Pulmonary artery endothelial cell (primary cell): Measurements from ENCODE around the gene PLEKHH1. TPM values are rescaled to one million over a fixed set of nuclear protein-coding genes. Genes with fewer than 3 reads are reported as not detected.

Experiments
- DNase-seq: peaks from one replicate; pipeline ENCODE4 v3.0.0-alpha.2; 2011; ENCODE audit warnings: low read depth, low spot score
- total RNA-seq: library from RNA; depleted of rRNA; stranded (reverse); fragments of >200 nt; gene quantifications from 2 replicates; pipeline ENCODE4 v1.2.3, GENCODE V29; 2014

PLEKHH1 gene
- total RNA-seq, 1 donor from 2014 or later = 0.26 TPM

DNA sequence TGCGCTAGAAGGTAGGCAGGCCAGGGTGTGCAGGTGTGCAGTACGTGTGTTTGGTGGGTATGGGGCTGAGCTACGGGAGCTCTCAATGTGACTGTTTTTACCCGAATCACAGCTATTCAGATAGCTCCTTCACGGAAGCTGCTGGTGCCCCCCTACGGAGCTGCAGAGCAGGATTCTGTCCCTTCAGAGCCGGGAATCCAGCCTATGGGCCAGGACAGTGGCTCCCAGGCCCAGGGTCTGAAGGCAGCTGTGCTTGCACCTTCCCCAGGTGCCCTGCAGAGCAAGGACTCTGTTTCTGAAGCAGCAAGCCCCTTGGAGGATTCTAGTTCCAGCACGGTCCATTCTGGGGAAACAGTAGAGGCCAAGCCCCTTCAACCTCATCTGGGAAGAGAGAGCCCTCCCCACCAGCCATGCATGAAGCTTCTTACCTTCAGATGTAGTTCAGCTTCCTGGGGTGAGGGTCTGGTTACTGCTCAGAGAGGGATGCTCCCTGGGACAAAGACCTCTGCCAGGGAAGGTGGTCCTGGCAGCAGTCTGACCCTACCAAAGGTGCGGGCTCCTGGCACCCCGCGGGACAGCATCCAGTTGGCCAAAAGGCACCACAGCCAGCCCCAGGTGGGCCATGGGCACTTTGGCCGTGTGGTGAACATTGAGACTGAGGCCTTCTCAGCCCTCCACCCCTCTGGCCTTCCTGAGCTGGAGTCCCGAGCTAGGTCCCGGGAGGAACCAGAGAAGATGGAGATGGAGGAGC lies 29.1 kb downstream of the PLEKHH1 start:
- DNase-seq = no peak

GRCh38 chr14:67562776-67563150 lies 29.7 kb downstream of the PLEKHH1 start:
- no peak for DNase-seq

GRCh38 chr14:67564236-67564635 lies 31.1 kb downstream of the PLEKHH1 start:
- no peak for DNase-seq

DNA sequence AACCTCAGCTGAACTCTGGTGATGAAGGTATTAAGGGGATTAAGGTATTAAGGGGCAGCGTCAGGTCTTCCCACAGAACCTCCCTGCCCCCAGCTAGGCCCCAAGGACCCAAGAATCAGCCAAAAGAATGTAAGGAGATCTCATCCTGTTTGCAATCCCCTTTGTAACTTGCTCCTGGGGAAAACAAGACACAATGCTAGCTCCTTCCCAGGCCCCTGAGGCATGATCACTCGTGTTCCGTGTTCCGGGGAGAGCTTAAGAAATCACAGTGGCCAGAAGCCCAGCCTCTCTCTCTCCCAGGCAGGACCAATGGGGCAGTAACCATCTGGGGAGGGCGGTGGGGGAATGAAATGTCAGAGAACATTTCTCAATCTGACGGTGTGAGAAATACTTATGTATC lies 33.8 kb downstream of the PLEKHH1 start:
- DNase-seq = no peak

GRCh38 chr14:67567654-67568053 lies 34.6 kb downstream of the PLEKHH1 start:
- no peak for DNase-seq

GRCh38 chr14:67569011-67569650 lies 36.0 kb downstream of the PLEKHH1 start:
- no peak for DNase-seq

DNA sequence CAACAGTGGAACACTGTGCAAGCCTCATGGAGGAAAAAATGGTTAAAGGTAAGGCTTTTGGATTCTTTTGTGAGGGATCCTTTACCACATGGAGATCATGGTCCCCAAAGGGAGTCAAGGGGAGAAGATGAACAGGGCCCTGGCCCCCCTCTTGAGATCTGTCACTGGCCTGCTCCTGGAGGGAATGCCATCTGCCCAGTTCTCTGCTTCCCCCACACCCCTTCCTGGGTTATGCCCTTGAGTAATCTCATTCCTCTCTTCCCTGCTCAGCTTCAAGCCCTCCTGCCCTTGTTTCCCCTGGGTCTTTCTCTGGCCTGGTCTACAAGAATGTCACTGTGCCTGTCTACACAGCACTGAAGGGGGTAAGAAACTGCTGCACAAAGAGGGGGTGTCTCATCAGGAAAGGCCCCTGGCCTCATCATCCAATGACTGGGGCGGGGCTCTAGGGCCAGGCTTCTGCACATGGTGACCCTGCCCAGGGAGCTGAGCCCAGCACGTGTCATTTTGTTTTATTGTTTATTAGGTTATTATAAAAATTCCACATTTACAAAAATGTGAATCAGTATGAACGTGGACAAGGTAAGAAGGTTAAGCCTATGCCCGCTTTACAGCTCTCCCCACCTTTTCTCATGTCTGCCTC lies 36.7 kb downstream of the PLEKHH1 start:
- DNase-seq = no peak

- no peak for DNase-seq
These were observed 37.4 kb downstream of the PLEKHH1 start for GRCh38 chr14:67570453-67570852.

GRCh38 chr14:67571275-67571990 lies 38.3 kb downstream of the PLEKHH1 start:
- peak; percentile 10 for DNase-seq

- DNase-seq = no peak
These were observed 38.9 kb downstream of the PLEKHH1 start for GRCh38 chr14:67571991-67572323.

DNA sequence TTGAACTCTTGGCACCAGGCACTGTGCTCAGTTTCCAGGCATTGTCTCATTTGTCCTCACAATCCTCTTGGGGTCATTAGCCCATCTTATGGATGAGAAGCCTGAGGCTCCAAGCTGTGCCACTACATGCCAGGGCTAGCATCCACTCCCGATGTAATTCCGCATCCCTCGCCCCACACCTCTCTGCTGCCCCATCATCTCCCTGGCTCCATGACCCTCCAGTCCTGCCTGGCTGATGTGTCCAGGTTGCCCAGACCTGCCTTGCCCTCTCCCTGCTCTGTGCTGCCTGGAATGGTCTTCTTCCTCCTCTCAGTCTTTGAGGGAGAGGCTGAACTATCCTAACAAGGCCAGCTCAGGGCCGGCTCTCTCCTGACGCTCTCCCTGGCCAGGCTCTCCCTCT lies 39.5 kb downstream of the PLEKHH1 start:
- no peak for DNase-seq

- DNase-seq = no peak
These were observed 40.3 kb downstream of the PLEKHH1 start for GRCh38 chr14:67573228-67574010.

GRCh38 chr14:67574156-67574555 lies 41.1 kb downstream of the PLEKHH1 start:
- DNase-seq = no peak

GRCh38 chr14:67574806-67575205 lies 41.7 kb downstream of the PLEKHH1 start:
- no peak for DNase-seq

DNA sequence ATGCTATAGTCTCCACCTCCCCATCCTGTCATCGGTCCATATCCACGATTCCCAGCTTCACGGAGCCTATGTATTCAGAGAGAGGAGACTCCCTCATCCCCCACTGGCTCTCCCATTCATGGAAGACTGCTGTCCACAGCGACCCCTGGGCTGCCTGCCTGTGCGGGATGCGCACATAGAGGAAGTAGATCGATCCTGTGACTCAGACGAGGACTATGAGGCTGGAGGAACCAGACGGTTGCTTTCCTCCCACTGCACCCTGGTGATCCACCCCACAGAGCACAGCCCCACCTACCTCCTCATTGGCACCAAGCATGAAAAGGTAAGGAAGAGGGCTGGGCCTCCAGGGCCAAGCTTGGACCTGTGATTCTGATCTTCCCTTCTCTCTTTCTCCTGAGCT lies 42.6 kb downstream of the PLEKHH1 start:
- DNase-seq = no peak

- no peak for DNase-seq
These were observed 43.3 kb downstream of the PLEKHH1 start for GRCh38 chr14:67576216-67576955.

- DNase-seq = no peak
These were observed 44.2 kb downstream of the PLEKHH1 start for GRCh38 chr14:67577181-67577808.

DNA sequence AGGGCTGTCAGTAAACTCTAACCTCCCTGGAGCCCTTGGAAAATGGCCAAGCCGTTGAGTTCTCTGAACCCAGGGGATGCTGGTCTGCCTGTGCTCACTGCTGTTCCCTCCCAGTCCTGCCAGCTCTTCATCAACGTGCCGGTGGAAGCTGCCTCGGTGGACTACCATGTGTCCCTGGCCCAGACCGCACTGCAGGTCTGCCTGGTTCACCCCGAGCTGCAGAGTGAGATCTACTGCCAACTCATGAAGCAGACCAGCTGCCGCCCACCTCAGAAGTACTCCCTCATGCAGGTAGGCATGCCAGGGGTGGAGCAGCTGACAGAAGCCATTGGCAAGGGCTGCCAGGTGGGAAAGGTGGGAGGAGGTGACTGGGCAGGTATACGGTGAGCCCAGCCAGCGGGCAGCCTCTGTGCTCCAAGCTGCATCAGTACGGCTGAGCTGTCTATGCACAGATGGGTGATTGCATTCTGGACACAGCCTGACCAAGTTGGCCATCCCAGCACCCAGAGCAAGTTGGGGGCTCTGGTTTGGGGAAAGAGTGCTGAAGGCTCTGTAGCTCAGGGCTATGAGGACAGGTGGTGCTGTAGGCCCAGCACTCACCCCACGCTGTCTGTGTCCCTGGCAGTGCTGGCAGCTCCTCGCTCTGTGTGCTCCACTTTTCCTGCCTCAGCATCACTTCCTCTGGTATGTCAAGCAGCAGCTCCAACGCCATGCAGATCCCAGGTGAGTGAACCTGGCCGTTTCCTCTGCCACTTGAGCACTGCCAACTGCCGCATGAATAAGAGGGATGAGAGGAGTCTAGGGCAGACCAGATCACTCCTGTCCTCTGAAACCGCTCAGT lies 45.0 kb downstream of the PLEKHH1 start:
- no peak for DNase-seq

- no peak for DNase-seq
These were observed 46.0 kb downstream of the PLEKHH1 start for GRCh38 chr14:67579040-67579439.
